ENCODE data around the gene CNOT11. TPM values are rescaled to one million over a fixed set of nuclear protein-coding genes. Genes with fewer than 3 reads are reported as not detected.

CNOT11 gene
- total and polyA plus RNA-seq, 2 of the 8 experiments (the other 6 are each of a cell fraction or from before 2014, with no cell fraction given): 41.5 to 54.6 TPM

DNA sequence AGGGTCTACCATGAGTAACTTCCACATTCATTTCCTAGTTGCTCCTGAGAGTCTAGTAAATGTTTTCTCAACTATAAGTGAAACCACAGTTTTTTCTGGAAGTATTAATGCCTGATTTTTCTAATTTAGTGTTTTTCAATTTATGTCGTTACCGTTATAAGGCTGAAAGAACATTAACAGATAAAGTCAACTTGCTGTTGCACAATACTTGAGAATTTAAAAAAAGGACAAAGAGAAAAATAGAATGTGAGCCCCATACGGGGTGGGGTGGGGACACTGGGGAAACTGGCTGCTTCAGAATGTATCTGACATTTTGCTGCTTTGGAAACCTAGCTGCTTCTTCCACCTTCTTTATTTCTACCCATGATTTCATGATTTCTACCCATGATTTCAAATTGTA lies 26.2 kb downstream of the CNOT11 start:
- H3K27me3 ChIP-seq (replicated peaks in 1 of 4; ENCODE audit: control insufficient read depth in 3 of 4, extremely low read depth in 1 of 4, insufficient read depth in 3 of 4, low read length in 3 of 4): no peaks in the 10 kb centered on the region
- no peak overlapping the region for H2BK5ac ChIP-seq (ENCODE audit: low read depth, low read length)
- no peak overlapping the region for H3K23ac ChIP-seq (ENCODE audit: insufficient read length)
- no peak overlapping the region for H2AFZ ChIP-seq (ENCODE audit: low read length)
- peaks cover 2 to 47% (median 13%) of the 10 kb centered on the region in 4 experiments; a peak in 5 of 8 replicates for H3K36me3 ChIP-seq (ENCODE audit: control insufficient read depth in 2 of 4, insufficient read depth in 4 of 4, low read length in 3 of 4)
- no peaks in the 10 kb centered on the region; a peak in 1 of 4 replicates for H3K79me2 ChIP-seq (ENCODE audit: control insufficient read depth in 1 of 2, insufficient read depth in 2 of 2, low read length in 2 of 2)
- peaks cover 0 to 3% of the 10 kb centered on the region in 2 experiments for H4K20me1 ChIP-seq (replicated peaks in 1 of 2; ENCODE audit: control insufficient read depth in 1 of 2, insufficient read depth in 2 of 2, low read length in 2 of 2)
- H3K79me1 ChIP-seq (ENCODE audit: low read depth, low read length): 0 out of 2 replicates have a peak, but pooled peaks cover 2% of the 10 kb centered on the region
- no peak overlapping the region for H3K14ac ChIP-seq (ENCODE audit: insufficient read length)
- no peak overlapping the region for H2BK15ac ChIP-seq (ENCODE audit: low read length)
- no peak overlapping the region for H3K18ac ChIP-seq (ENCODE audit: extremely low read depth, low read length)
- no peak overlapping the region for H2BK120ac ChIP-seq (replicated peaks; ENCODE audit: low read depth, low read length)
- no peak overlapping the region for H3K56ac ChIP-seq (replicated peaks; ENCODE audit: insufficient read length, low read depth, low read length)
- POLR2A ChIA-PET (ENCODE audit: partially characterized antibody): no interaction called here
- H3K9ac ChIP-seq (replicated peaks in 1 of 4; ENCODE audit: extremely low read depth in 1 of 4, low read depth in 3 of 4, low read length in 3 of 4): no peak overlapping the region
- H3K4me1 ChIP-seq (replicated peaks in 1 of 4; ENCODE audit: control insufficient read depth in 3 of 4, insufficient read depth in 4 of 4, low read length in 3 of 4): no peaks in the 10 kb centered on the region
- no peak overlapping the region for H3K27ac ChIP-seq (ENCODE audit: low read depth, low read length)
- FAIRE-seq: no peak
- no peak overlapping the region for H4K8ac ChIP-seq (ENCODE audit: extremely low read depth, insufficient read depth, low read length)
- H3K4me3 ChIP-seq (ENCODE audit: extremely low read depth in 1 of 4, insufficient read depth in 2 of 4, low read depth in 3 of 4, low read length in 4 of 4): no peak overlapping the region
- H3K23me2 ChIP-seq (ENCODE audit: low read depth, low read length): no peaks in the 10 kb centered on the region
- no peak overlapping the region for H2BK20ac ChIP-seq (ENCODE audit: low read length)
- no peak for DNase-seq (ENCODE audit: low read depth in 1 of 2, low spot score in 2 of 2)
- no peak overlapping the region for H2BK12ac ChIP-seq (ENCODE audit: low read depth, low read length)
- no peak overlapping the region for H3K4ac ChIP-seq (replicated peaks; ENCODE audit: insufficient read length, low read depth, low read length)
- no peak overlapping the region for H4K91ac ChIP-seq (replicated peaks; ENCODE audit: insufficient read length, low read length)
- H3K4me2 ChIP-seq (ENCODE audit: insufficient read depth in 1 of 2, low read depth in 2 of 2, low read length in 2 of 2): no peak overlapping the region
- CTCF ChIA-PET (ENCODE audit: partially characterized antibody): interaction anchor here (0.6 kb wide), 1 partner anchor 270 kb away, joined by 4 read pairs; no protein-coding TSS in a partner anchor
- no peaks in the 10 kb centered on the region for H3K9me3 ChIP-seq (ENCODE audit: insufficient read depth in 2 of 2, low read depth in 1 of 2, low read length in 1 of 2)
- no peak overlapping the region for H4K5ac ChIP-seq (ENCODE audit: insufficient read length, low read depth, low read length)
- no peak overlapping the region for H2AK5ac ChIP-seq (ENCODE audit: low read depth, low read length)
- WGBS, 2 experiments (ENCODE audit: extremely low coverage in 1 of 2, insufficient coverage in 1 of 2, insufficient read length in 1 of 2, insufficient replicate concordance in 2 of 2, low coverage in 1 of 2, low lambda C conversion rate in 2 of 2, missing lambda C conversion rate in 1 of 2): 93% methylated on average over 3 of the region's 3 CpGs; no CpG with 5 or more reads in 1 of the 2 experiments
